Stimulated activated CD8-positive, alpha-beta memory T cell treated with anti-CD3 and anti-CD28 coated beads, Interleukin-7, amount 100 ng/mL, for 24 hours (primary cell): Measurements from ENCODE around the gene SPANXN4.

Experiments used
- DNase-seq: peaks from one replicate; pipeline ENCODE4 v3.0.0-alpha.2; 2020; ENCODE audit warnings: low read depth

The SPANXN4 gene, protein sequence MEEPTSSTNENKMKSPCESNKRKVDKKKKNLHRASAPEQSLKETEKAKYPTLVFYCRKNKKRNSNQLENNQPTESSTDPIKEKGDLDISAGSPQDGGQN

DNA sequence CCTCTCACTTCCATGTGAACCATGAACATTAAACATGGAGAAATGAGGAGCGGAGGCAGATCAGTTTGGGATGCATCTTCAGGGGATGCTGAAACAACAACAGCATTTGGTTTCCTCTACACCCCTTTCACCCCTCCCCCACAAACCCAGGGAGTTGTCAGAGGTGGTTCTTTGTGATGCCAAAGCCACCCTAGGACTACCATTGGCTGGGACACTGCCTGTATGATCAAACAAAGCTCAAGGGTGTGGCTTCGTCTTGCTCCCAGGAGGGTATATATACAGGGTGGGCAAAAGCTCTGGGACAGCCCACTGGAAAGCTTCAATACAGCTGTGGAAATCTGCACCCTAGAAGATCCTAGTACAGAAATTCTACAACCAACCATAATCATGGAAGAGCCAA, at the start of gene SPANXN4:
TSS of gene SPANXN4 (plus strand) at position 301 of the 400 bp plus-strand sequence. CDS start at position 388, 87 bp downstream.
- DNase-seq = no peak

DNA sequence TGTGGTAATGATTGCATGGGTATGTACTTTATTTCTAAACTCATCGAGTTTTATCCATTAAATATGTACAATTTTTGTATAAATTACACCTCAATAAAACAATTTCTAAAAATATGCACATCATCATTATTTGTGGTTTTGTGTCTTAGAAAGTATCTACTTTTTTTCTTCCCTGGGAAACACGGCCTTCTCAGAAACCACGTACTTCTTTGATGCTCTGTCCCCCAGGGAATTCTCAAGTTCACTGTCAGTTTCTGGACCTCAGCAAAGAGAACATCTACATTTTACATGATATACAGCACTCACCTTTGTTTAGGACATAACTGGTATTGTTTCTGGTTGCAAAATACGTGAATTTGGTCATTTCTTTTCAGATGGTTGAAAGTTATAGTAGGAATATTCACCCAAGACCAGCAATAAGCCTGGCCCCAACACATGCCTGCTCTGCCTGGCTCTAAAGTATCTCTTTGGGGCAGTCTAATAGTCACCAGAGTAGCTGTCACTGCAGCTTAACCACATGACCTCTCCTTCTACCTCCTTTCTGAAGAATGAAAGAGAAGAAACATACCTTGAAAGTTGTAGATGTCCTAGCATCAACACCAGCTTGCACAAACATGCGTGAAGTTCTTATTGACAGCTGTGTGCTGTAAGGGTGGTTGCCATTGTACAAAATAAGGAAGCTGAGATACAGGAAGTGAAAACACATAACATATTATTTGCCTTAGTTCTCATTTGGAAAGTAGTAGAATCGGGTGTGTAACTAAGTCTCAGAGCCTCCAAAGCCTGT, 48.4 kb upstream of the SPANXN4 start:
- DNase-seq = no peak

DNA sequence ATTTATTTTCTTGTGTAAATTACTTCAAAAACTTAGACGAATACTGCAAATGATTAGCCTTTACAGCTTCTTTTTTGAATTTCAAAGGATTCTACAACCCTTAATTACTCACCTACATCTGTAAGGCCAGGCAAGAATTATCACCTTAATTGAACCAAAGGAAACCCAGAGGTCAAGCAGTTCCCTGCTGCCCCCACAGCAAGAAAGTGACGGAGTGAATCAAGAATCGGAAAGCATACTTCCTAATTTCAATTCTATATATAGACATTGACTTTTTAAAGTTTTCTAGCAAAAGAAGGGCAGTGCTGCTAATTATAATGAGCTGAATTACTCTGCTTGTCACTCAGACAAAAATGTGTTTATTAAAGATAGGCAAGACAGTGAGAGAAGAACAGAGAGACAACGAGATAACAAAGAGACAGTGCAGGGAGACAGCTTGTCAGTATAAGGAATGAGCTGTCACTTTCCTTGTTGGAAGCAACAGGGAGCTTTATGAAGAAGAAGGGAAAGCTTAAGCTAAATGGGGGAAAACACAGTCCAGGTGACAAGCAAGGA, 47.5 kb upstream of the SPANXN4 start:
- no peak for DNase-seq

GRCh38 chrX:142982679-142983078, 43.0 kb upstream of the SPANXN4 start:
- DNase-seq = no peak

- no peak for DNase-seq
These were observed 30.7 kb upstream of the SPANXN4 start for GRCh38 chrX:142994988-142995387.

GRCh38 chrX:142998447-142999198, 27.1 kb upstream of the SPANXN4 start:
- no peak for DNase-seq

DNA sequence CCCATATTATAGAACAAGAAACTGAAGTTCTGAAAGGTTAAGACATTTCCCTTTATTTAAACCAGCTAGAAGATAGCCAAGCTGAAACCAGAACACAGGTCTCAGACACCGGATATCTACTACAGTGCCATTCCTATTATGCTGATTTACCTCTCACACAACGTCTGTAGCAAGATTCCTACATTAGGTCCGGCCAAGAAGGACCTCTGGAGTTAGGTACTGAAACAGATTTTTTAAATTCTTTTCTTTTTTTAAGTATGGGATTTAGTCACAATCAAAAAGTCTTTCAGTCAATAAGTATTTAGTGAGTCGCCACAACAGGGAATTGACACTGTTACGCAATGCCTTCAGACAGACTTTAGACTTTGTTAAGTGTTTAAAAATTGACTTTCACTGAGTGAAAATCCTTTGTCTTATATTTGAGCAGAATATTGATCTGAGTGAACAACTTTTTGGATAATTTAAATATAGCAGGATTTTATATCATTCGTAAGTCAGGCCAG, 26.5 kb upstream of the SPANXN4 start:
- no peak for DNase-seq

DNA sequence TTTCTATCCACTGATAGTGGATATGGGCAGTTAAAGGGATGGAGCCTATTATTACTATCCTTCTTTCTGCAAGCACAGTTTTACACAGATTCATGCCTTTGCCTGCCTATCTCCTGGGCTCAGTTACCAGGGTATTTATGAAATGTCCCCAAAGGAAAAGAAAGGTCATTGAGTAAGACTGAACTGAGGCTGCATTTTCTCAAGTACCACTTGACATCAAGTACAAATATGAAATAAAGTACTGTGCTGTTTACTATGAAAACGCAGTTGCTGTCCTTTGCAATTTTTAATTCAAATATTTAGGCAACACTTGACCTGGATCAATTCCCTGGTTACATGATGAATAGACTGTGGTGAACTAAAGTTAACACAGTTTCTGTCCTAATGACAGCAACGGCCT, 23.5 kb upstream of the SPANXN4 start:
- no peak for DNase-seq

DNA sequence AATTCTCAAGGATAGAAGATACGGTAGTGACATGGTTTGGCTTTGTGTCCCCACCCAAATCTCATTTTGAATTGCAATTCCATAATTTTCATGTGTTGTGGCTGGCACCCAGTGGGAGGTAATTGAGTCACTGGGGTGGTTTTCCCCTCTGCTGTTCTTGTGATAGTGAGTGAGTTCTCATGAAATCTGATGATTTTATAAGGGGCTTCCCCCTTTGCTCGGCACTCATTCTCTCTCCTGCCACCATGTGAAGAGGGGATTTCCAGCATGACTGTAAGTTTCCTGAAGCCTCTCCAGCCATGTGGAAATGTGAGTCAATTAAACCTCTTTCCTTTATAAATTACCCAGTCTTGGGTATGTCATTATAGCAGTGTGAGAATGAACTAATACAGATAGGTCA, 8.5 kb upstream of the SPANXN4 start:
- DNase-seq = no peak

- no peak for DNase-seq
These were observed 1.5 kb downstream of the SPANXN4 start for GRCh38 chrX:143027275-143027674.

GRCh38 chrX:143047511-143047910, 21.8 kb downstream of the SPANXN4 start:
- no peak for DNase-seq

- no peak for DNase-seq
These were observed 32.4 kb downstream of the SPANXN4 start for GRCh38 chrX:143058120-143058519.

DNA sequence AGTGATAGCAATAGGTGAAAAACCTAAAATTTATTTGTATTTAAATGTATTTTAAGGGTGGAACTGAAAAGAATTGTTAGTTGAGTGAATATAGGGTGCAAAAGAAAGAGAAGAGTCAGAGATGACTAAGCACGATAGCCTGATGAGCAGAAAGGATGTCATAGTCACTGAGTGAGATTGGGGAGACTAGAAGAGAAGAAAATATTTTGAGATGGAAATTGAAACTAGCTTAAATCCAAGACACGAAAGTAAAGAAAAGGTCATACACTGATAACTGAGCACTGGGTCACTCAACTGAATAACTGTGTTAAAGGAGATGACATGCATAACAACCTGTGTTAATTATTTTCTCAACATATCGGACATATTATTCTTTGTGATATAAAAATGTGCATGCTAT, 55.5 kb downstream of the SPANXN4 start:
- DNase-seq = no peak

DNA sequence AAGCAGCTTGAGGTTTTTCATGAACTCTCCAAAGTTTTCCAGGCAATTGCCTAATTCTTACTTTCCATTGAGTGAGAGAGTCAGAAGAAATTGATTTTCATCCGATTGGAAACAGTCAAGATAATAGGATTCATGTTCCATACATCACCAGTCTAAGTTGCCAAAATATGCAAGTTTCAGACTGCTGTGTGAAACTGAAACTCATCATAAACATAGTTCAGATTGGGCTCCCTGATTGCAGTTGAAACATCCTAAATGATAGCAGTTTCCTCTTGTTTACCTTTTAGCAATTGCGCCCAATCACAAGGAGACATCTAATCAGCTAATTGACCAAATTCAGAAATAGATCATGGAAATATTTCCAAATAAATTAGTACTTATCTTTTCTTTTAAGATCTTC, 56.8 kb downstream of the SPANXN4 start:
- DNase-seq = no peak
